ENCODE data around the gene MAVS.
"Not testable (repeated sequence)": the region's sequence is repeated elsewhere in the genome, so short reads cannot be mapped to it uniquely, and the experiment has no call there.

MAVS gene

DNA sequence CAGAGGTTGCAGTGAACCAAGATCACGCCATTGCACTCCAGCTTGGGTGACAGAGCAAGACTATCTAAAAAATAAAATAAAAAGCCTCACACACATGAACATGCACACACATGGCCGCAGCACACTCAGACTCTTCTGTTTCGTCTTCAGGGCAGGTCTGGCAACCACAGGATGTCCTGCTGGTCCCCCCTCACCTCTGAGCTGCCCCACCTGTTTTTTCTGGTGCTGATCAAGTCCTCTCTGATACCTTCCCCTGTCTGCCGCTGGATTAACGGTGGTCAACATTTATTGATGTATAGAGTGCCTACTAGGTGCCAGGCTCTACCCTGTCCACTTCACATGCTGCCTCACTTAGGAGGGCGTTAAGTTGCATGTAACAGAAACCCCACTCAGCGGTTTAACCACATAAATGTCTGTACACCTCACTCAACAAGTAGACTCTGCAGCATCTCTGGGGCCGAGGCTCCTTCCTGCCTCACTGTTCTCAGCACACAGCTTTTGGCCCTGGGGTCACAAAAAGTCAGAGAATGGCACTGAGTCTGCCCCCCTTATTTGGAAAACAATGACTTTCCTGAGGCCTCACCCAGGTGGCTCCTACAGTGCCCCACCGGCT is 30.8 kb upstream of the MAVS start:
- DNase-seq, result no peak

DNA sequence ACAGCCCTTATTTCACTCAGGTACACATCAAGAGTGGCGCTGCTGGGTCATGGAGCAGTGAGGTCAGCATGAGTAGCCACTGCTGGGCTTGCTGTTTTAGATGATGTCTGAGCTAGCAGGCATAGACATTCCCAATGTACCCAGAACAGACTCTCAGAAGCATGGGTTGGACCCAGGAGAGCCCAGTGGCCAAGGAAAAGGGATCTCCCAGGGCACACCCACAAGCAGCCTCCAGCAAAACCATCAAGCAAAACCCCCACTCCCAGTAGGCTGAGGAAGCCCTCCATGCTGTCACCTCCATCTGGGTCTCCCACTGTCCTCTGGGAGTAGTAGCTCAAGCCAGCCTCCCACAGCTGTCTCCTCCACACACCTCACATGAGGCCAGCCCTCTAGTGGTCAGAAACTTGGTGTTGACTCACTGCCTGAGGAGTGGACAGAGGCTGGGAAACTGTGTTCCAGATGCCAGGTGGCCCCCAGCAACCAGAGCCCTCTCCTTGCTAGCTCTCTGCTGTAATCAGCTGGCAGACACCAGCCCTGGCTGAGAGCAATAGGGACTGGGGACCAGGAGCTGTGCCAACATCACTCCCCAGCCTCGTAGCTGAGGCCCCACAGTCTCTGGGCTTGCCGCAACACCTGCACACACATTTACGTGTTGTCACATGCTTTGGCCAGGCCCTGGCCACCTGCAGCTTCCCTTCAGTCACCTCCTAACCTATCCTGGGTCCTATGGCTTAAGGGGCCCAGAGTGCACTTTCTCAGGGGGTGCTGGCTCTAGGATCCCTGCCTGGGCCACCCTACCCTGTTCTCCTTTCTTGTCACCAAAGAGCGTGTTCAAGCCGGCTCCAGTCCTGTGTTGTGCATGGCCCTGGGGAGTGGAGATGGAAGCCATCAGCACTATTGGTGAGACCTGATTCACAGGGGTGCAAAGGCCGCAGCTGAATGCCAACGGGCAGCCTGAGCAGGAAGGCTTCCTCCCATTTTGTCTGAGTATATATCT is 28.2 kb upstream of the MAVS start:
- DNase-seq, result no peak

DNA sequence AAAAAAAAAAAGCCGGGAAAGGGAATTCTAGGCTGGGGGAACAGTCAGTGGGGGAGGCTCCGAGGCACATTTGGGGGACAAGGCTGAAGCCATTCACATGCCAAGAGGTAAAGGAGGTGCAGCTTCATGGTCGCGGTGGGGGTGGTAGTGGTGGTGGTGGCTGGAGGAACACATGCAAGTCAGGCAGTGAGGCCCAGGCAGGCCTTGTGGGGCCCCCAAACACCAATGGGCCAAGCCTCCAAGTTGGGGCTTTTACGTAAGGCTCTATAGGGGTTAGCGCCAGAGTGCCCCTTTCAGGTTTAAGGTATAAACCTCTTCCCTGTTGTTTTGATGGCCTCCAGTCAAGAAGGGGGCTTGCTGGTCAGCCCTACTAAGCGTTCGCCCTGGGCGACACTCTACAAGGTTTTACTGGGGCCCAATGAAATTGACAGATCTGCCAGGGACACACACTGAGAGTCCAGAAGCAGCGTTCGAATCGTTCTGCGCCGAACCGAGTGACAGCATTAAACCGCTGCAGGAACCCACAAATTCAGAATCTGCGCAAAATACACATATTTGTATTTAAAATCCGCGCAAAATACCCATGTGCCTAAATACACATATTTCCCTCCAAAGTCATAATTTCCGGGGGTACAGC is 27.1 kb upstream of the MAVS start:
- no peak for DNase-seq

DNA sequence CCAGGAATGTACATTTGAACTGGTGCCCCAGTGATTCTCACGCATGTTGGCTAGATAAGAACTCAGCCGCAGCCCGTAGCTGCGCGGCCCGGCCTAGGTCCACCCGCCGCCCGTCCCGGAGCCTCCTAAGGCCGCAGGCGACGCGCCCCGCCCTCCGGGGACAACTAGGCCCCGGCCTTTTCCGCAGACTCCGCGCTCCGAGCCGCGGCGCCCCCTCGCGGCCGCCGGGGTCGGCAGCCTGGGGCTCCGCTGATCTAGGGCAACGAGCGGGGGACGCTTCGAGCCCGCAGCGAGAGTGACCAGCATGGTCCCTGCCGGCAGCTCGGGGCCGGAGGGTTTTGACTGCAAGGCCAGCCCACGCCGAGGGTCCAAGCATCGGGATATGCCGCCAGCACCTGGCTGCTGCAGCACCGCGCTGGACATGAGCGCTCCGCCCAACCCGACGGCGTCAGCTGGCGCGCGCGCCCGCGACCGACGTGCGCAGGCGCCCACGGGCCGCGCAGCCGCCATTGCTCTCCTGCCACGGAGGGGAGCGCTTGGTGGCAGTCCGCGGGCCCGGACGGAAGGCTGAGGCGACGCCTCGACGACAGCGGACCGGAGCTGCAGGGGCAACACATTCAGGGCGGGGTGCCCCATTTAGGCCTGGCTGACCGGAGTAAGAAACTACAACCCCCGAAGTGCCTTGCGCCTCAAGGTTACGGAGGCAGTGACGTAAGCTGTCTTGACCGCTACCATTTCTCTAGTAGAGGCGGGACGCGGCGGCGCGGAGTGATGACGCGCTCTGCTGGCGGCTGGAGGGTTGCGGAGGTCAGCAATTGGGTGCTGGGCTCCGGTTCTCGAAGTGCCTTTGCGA is 26.4 kb upstream of the MAVS start, which contains the start of gene AP5S1:
Gene AP5S1, plus strand, starts transcription at position 500 of the 853 bp plus-strand sequence. CDS start 1,571 bp downstream, outside the sequence.
- peak in 1 of 2 experiments; percentile 86 for DNase-seq

DNA sequence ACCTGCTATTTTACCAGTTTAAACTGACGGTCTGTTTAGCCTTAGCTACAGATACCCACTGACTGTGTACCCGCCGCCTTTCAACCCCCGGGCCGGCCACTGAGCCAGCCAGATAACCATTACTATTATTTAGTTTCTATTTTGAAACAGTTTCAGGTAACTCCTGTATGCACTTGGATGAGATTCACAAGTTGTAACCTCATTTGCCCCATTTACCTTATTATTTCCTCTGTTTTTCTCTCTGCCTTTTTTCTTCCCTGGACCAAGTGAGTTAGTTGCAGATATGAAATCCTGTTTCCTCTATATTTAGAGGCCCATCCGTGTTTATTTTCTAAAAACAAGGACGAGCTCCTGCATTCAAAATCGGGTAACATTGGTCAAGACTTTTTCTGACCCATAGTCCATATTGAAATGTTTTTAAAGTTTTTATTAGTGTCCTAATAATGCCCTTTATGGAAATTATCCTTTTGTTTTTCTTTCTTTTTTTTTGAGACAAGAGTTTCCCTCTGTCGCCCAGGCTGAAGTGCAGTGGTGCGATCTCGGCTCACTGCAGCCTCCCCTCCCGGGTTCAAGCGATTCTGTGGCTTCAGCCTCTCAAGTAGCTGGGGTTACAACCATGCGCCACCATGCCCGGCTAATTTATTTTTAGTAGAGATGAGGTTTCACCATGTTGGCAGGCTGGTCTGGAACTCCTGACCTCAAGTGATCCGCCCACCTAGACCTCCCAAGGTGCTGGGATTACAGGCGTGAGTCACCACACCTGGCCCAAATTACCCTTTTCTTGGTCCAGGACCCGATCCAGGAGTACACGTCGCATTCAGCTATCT is 25.5 kb upstream of the MAVS start:
- DNase-seq, result no peak

DNA sequence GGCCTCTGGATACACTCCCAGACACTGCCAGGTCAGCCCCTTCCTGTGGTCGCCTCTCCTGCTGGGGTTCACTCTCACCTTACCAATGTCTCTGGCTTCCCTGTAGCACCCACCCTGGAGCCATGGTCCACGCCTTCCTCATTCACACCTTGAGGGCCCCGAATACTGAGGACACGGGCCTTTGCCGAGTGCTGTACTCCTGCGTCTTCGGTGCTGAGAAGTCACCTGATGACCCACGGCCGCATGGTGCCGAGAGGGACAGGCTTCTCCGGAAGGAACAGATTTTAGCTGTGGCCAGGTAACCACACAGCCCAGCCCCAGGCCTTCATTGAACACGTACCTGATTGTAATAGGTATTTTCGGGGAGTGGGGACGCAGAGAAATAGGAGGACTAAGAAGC is 24.6 kb upstream of the MAVS start:
- DNase-seq, result no peak

DNA sequence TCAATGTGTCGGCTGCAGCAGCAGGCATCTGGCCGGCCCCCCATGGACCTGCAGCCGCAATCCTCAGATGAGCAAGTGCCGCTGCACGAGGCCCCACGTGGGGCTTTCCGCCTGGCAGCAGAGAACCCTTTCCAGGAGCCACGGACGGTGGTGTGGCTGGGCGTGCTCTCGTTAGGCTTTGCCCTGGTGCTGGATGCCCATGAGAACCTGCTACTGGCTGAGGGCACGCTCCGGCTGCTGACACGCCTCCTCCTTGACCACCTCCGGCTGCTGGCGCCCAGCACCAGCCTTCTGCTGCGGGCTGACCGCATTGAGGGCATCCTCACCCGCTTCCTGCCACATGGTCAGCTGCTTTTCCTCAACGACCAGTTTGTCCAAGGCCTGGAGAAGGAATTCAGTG is 22.8 kb upstream of the MAVS start:
- no peak for DNase-seq

DNA sequence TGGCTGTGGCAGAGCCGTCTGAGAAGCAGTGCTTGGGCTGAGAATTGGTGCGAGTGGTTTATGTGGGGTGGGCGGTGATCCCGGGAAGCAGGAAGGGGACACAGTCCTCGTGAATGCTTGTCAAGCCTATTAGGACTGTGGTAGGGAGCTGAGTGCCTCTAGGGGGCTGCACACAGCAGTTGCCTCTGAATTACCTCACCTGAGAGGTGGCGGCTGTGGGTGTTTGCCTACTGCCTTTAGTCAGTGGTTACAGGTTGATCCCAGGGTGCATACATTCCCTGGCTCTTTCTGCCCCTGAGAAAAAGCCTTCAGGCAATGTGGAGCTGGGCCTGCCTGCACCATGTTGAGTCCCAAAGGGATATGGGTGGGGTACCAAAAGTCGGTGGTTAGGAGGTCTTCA is 21.1 kb upstream of the MAVS start:
- DNase-seq, result no peak

DNA sequence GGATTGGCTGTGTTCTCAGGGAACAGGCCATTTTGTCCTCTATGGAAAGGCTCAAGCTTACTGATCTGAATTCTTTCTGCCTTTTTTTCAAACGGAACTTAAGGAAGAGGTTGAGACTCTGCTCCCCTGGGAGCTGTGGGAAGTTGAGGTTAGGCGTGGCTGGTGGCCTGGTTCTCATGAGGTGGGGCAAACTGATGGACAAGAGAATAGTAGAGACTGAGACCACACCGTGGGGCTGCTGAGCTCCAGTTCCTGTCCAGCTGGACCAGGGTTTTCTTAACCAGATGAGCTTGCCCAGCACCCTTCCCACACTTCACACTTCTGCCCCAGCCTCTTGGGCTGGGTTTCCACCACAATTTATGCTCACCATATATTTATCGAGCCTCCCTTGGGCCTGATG is 20.2 kb upstream of the MAVS start:
- DNase-seq, result no peak

DNA sequence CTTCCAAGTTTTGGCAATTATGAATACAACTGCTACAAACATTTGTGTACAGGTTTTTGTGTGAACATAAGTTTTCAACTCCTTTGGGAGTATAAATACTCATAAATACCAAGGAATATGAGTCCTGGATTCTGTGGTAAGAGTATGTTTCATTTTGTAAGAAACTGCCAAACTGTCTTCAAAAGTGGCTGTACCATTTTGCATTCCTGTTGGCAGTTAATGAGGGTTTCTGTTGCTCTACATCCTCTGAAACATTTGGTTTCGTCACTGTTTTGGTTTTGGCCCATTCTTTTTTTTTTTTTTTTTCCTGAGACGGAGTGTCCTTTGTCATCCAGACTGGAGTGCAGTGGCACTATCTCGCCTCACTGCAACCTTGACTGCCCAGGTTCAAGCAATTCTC is 17.8 kb upstream of the MAVS start:
- DNase-seq, result no peak

DNA sequence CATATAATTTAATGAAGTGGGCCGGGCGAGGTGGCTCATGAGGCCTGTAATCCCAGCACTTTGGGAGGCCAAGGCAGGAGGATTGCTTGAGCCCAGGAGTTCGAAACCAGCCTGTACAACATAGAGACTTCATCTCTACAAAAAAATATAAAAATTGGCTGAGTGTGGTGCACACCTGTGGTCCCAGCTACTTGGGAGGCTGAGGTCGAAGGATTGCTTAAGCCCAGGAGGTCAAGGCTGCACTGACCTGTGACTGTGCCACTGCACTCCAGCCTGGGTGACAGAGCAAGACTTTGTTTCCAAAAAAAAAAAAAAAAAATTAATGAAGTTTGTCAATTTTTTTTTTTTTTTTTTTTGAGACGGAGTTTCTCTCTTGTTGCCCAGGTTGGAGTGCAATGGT is 16.7 kb upstream of the MAVS start:
- not testable (repeated sequence) for DNase-seq

DNA sequence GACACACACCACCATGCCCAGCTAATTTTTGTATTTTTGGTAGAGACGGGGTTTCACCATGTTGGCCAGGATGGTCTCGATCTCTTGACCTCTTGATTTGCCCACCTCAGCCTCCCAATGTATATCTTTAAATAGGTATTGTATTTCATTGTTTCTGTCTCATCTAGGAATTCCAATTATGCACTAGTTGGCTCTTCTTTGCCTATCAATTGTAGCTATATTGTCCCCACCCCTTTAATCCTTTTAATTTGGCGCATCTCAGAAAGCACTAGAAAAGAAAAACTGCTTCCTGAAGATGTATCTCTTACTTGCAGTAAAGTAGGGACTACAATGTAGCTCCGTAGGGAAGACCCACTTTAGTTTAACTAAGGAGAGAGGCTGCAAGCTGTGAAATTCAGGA is 10.5 kb upstream of the MAVS start:
- no peak for DNase-seq

DNA sequence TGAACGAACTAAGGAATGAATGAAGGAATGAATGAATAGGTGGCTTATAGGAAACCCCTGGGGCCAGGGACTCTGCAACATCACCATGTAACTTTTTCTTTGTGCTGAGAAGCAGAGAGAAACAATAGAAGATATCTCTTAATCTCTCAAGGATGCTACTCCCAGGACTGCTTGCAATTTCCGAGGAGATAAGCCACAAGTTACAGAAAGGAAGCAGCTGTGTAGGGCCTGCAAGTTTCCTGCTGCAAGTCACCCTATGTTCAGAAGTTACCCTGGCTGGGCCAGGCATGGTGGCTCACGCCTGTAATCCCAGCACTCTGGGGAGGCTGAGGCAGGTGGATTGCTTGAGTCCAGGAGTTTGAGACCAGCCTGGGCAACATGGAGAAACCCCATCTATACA is 7.3 kb upstream of the MAVS start:
- no peak for DNase-seq

DNA sequence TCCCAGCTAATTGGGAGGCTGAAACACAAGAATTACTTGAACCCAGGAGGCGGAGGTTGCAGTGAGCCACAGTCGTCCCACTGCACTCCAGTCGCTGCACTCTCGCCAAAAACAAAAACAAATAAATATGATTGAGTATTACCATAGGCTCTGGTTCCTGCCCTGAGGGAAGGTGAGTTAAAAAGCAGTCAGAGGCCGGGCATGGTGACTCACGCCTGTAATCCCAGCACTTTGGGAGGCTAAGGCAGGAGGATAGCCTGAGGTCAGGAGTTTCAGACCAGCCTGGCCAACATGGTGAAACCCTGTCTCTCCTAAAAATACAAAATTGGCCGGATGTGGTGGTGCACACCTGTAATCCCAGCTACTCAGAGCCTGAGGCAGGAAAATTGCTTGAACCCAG is 6.4 kb upstream of the MAVS start:
- not testable (repeated sequence) for DNase-seq

DNA sequence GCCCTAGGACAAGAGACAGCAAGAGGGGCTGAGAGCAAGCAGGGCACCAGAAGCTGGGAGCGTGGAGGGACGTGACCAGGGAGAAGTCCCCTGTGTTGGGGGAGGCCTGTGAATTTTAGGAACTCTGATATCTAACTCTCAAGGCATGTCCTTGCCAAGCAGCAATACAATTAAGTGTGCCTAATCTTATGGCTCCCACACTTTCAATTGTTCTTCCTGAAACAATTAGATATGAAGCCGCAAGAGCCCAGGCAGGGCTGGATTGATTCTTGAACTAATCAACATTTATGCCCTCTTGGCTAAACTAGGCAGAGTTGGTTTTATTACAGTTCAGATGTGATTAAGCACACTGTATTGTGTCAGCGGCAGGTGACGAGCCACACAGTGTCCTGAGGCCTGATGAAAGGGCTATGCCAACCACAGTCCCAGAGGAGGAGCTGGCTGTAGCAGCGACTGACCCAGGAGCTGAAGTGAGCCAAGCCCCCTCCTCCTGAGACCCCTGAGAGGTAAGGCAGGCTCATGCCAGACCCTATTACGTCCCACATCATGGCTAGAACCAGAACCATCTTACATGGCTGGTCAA is 4.2 kb upstream of the MAVS start:
- no peak for DNase-seq

DNA sequence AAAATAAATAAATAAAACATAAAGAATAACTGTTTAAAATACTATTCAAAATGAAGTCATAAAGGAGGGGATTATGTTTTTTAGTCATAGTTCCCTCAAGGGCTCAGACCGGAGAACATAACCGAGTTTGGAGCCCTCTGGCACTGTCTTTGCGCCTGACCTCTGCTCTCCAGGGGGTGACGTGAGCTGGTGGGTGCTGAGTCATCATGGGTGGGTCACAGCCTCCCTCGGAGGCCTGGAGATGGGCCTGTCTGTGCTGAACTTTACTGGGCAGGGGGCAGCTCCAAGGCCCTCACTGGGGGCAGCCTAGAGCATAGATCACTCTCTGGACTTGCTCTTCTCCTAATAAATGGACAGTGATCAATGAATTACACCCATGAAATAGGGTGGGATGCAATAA is 3.1 kb upstream of the MAVS start:
- no peak for DNase-seq

DNA sequence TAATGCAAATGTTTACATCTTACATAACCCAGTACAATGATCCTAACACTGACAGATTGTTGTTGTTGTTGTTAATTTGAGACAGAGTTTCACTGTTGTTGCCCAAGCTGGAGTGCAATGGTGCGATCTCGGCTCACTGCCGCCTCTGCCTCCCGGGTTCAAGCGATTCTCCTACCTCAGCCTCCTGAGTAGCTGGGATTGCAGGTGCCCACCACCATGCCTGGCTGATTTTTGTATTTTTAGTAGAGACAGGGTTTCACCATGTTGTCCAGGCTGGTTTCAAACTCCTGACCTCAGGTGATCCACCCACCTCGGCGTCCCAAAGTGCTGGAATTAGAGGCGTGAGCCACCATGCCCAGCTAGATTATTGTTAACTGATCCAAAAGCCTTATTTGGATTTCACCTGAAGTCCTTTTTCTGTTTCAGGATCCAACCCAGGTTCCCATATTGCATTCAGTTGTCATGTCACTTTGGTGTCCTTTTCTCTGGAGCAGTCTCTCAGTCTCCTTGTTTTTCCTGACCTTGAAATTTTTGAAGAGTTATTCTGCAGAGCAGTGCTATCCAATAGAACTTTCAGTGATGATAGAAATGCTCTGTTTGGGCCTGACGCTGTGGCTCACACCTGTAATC is 2.5 kb upstream of the MAVS start:
- not testable (repeated sequence) for DNase-seq

DNA sequence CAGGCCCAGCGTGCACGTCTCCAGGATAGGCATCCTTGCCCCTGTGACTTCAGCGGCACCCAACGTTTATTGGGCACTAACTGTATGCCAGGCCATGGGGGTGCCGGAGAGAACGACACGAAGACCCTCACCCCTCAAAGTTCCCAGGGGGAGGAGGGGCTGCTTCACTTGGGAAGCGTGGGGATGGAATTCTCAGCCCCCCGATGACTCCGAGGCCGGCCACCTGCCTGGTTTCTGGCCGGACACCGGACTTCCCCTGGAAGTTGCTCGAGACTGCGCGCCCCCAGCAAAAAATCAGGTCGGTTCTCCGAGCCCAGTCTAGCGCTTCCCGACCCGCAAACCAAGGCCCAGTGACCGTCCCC is 275 bp upstream of the MAVS start:
- DNase-seq, result no peak

DNA sequence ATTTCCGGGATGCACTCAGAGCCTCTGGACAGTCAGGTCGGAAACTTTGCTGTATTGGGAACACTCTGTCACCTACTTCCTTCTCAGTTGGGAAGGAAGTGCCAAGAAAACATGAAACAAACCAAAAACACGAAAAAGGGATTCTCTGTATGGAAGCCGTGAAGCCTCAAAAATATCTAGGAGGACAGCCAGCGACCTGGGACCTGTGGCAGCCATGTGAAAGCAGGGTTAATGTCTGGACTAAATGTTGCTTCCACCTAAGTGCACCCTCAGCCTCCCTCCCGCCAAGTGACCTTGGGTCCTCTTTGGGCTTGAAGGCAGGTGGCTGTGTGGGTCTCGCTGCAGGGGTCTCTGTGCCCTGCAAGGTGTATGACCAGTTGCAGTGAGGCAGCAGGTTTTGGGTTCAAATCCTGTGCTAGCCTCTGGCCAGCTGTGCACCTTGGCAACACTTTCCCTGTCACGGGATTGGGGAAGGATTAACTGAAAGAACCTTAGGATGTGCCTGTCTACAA is 851 bp downstream of the MAVS start:
- no peak for DNase-seq

DNA sequence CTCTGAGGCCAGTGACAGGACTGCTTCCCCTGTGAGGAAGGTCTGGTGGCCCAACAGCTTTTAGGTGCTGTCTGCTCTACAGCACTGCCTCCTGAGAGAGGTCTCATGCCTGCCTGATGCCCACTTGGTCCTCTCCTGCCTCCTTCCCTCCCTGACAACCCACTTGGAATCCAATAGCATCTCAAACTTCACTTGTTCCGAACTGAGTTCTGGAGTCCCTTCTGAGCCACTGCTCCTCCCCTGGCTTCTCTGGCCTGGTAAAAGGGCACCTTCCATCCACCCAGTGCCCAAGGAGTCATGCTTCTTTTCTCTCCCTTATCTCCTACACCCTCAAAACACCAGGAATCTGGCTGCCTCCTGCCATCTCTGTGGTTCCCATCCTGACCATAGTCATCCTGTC is 1.9 kb downstream of the MAVS start:
- no peak for DNase-seq

DNA sequence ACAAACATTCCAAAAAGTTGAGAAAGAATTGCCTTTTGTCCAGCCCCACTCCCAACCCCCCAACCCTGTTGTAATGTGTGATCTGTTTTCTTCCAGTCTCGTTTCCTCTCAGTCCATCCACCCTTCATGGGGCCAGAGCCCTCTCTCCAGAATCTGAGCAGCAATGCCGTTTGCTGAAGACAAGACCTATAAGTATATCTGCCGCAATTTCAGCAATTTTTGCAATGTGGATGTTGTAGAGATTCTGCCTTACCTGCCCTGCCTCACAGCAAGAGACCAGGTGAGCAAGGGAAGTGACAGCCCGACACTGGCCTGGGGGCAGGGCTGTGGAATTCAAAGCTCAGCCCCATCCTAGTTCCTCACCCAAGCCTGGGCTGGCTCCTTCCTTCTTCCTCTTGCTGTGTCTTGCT is 7.8 kb downstream of the MAVS start:
- DNase-seq, result no peak

All from cerebellar nuclear complex (tissue), 1 donor.